ENCODE results near the gene AFF1. TPM values are rescaled to one million over a fixed set of nuclear protein-coding genes. Genes with fewer than 3 reads are reported as not detected.

AFF1 gene
- total RNA-seq, 1 experiment from 2014 or later: 93.4 TPM

- ChIA-PET CTCF (interaction anchor here (1.3 kb wide), 1 partner anchor 14 kb away, joined by 4 read pairs; no protein-coding TSS in a partner anchor), POLR2A (interaction anchor here (1.0 kb wide), 1 partner anchor 28 kb away, joined by 3 read pairs; no protein-coding TSS in a partner anchor)
- DNase-seq (ENCODE audit: low spot score): no peak
- H3K4me3 Mint-ChIP-seq: no peak overlapping the region; the same call in 1 of the 2 replicates
- no peaks in the 10 kb centered on the region for H3K9me3 Mint-ChIP-seq
- H3K36me3 Mint-ChIP-seq: no peaks in the 10 kb centered on the region
- no peaks in the 10 kb centered on the region for H3K27me3 Mint-ChIP-seq (ENCODE audit: low read depth)
- TF ChIP-seq SP1 (CRISPR knock-in tag; conservative IDR thresholded peaks at IDR 0.05): no peak
- no peak for TF ChIP-seq IRF2 (CRISPR knock-in tag; IDR thresholded peaks at IDR 0.05; ENCODE audit: borderline replicate concordance, low read depth)
- TF ChIP-seq ZNF671 (CRISPR knock-in tag; IDR thresholded peaks at IDR 0.05): no peak
- no peak for TF ChIP-seq EMX1 (CRISPR knock-in tag; IDR thresholded peaks at IDR 0.05)
- no peak for TF ChIP-seq NFATC4 (CRISPR knock-in tag; IDR thresholded peaks at IDR 0.05)
- peak overlapping the region; percentile 92 for H3K27ac Mint-ChIP-seq
- no peak for ATAC-seq
- peaks cover 67% of the 10 kb centered on the region for H3K4me1 Mint-ChIP-seq
Observed at GRCh38 chr4:86973668-86974067, 38.9 kb downstream of the AFF1 start.

GRCh38 chr4:86974551-86974994 is 39.8 kb downstream of the AFF1 start:
- ATAC-seq: no peak
- Mint-ChIP-seq H3K4me1 (peaks cover 66% of the 10 kb centered on the region), H3K9me3 (no peaks in the 10 kb centered on the region), H3K27me3 (ENCODE audit: low read depth) (no peaks in the 10 kb centered on the region), H3K27ac (peak overlapping the region; percentile 72), H3K4me3 (no peak overlapping the region), H3K36me3 (no peaks in the 10 kb centered on the region)
- ChIA-PET POLR2A (interaction anchor here (0.9 kb wide), 1 partner anchor 40 kb away, joined by 3 read pairs; the partner anchor contains the start of gene AFF1), CTCF (no interaction called here)
- no peak for DNase-seq (ENCODE audit: low spot score)
- no peak for TF ChIP-seq NFATC4 (CRISPR knock-in tag; IDR thresholded peaks at IDR 0.05)
- TF ChIP-seq PREB (CRISPR knock-in tag; IDR thresholded peaks at IDR 0.05; ENCODE audit: borderline replicate concordance): no peak

GRCh38 chr4:86975927-86976326 is 41.1 kb downstream of the AFF1 start:
- no peaks in the 10 kb centered on the region for H3K36me3 Mint-ChIP-seq
- no peaks in the 10 kb centered on the region for H3K9me3 Mint-ChIP-seq
- no peaks in the 10 kb centered on the region for H3K27me3 Mint-ChIP-seq (ENCODE audit: low read depth)
- no peak overlapping the region for H3K4me3 Mint-ChIP-seq
- peaks cover 60% of the 10 kb centered on the region for H3K4me1 Mint-ChIP-seq
- ChIA-PET POLR2A (no interaction called here), CTCF (no interaction called here)
- TF ChIP-seq CTCF (IDR thresholded peaks at IDR 0.05): no peak
- TF ChIP-seq ZSCAN18 (CRISPR knock-in tag; IDR thresholded peaks at IDR 0.05): no peak
- no peak for TF ChIP-seq USF2 (CRISPR knock-in tag; IDR thresholded peaks at IDR 0.05)
- no peak for TF ChIP-seq GTF2I (CRISPR knock-in tag; conservative IDR thresholded peaks at IDR 0.05)
- TF ChIP-seq MXD4 (CRISPR knock-in tag; IDR thresholded peaks at IDR 0.05; ENCODE audit: borderline replicate concordance): no peak
- TF ChIP-seq ERG (CRISPR knock-in tag; IDR thresholded peaks at IDR 0.05): no peak
- no peak for TF ChIP-seq HMGXB4 (CRISPR knock-in tag; IDR thresholded peaks at IDR 0.05)
- TF ChIP-seq CREB1 (CRISPR knock-in tag; IDR thresholded peaks at IDR 0.05): no peak
- TF ChIP-seq TEAD4 (CRISPR knock-in tag; IDR thresholded peaks at IDR 0.05): no peak
- no peak for TF ChIP-seq IRF1 (CRISPR knock-in tag; IDR thresholded peaks at IDR 0.05)
- no peak for TF ChIP-seq NFYB (CRISPR knock-in tag; conservative IDR thresholded peaks at IDR 0.05; ENCODE audit: low read depth)
- no peak for TF ChIP-seq ZBTB43 (CRISPR knock-in tag; IDR thresholded peaks at IDR 0.05)
- no peak for TF ChIP-seq TEAD1 (CRISPR knock-in tag; IDR thresholded peaks at IDR 0.05)
- TF ChIP-seq FOXK1 (CRISPR knock-in tag; IDR thresholded peaks at IDR 0.05): no peak
- DNase-seq (ENCODE audit: low spot score) (no peak), ATAC-seq (no peak)
- H3K27ac Mint-ChIP-seq: no peak overlapping the region; the same call in 1 of the 2 replicates

Measured in WTC11 (cell line).